Measurements from ENCODE around the gene FRMD8. TPM values are rescaled to one million over a fixed set of nuclear protein-coding genes. Genes with fewer than 3 reads are reported as not detected.

The FRMD8 gene
- total and polyA plus RNA-seq, 9 of the 15 experiments (the other 6 are each of a cell fraction or from before 2014, with no cell fraction given), result 4.5 to 54.5 (median 15.8) TPM

DNA sequence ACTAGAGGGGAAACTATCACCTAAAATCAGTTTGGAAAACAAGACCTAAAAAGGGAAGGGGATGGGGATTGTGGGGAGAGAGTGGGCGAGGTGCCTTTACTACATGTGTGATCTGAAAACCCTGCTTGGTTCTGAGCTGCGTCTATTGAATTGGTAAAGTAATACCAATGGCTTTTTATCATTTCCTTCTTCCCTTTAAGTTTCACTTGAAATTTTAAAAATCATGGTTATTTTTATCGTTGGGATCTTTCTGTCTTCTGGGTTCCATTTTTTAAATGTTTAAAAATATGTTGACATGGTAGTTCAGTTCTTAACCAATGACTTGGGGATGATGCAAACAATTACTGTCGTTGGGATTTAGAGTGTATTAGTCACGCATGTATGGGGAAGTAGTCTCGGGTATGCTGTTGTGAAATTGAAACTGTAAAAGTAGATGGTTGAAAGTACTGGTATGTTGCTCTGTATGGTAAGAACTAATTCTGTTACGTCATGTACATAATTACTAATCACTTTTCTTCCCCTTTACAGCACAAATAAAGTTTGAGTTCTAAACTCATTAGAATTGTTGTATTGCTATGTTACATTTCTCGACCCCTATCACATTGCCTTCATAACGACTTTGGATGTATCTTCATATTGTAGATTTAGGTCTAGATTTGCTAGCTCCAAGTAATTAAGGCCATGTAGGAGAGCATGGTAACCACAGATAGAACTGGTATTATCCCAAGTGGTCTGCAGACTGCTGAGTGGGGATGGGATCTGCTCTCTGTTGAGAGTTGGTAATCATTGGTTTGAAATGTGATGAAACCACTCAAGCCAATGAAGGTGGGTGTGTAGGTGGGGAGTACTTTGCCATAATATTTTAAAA lies 39.8 kb downstream of the FRMD8 start (continued):
- TF ChIP-seq ARID3B (CRISPR knock-in tag; IDR thresholded peaks at IDR 0.05; ENCODE audit: borderline replicate concordance) (no peak), ZNF586 (CRISPR knock-in tag; conservative IDR thresholded peaks at IDR 0.05) (no peak), ZKSCAN8 (CRISPR knock-in tag; IDR thresholded peaks at IDR 0.05) (no peak), HDGF (IDR thresholded peaks at IDR 0.05) (no peak; the same call in 1 of the 2 replicates), MED1 (CRISPR knock-in tag; IDR thresholded peaks at IDR 0.05; ENCODE audit: borderline replicate concordance) (no peak), ELF2 (CRISPR knock-in tag; IDR thresholded peaks at IDR 0.05) (peak; percentile 62; the same call in 1 of the 2 replicates), NR2C2 (CRISPR knock-in tag; IDR thresholded peaks at IDR 0.05) (no peak), NR2C2 (tag; IDR thresholded peaks at IDR 0.05) (no peak), GABPA (tag; conservative IDR thresholded peaks at IDR 0.05; ENCODE audit: low read depth) (no peak), STAT5B (CRISPR knock-in tag; IDR thresholded peaks at IDR 0.05) (no peak), HNRNPUL1 (IDR thresholded peaks at IDR 0.05; ENCODE audit: low read length) (no peak), TRIM28 (IDR thresholded peaks at IDR 0.05) (no peak), YY1 (IDR thresholded peaks at IDR 0.05; ENCODE audit: borderline replicate concordance in 1 of 3, control insufficient read depth in 1 of 3, extremely low read depth in 1 of 3, insufficient read depth in 3 of 3, insufficient read length in 1 of 3, insufficient replicate concordance in 2 of 3, low read depth in 1 of 3, low read length in 2 of 3) (peak in 1 of 3 experiments; percentile 43), ZNF324 (CRISPR knock-in tag; IDR thresholded peaks at IDR 0.05) (no peak), RNF219 (CRISPR knock-in tag; IDR thresholded peaks at IDR 0.05) (no peak), STAT5A (IDR thresholded peaks at IDR 0.05; ENCODE audit: borderline replicate concordance, low read length) (no peak; the same call in 1 of the 2 replicates), TBP (optimal IDR thresholded peaks at IDR 0.05; ENCODE audit: low read depth, low read length) (no peak), NFE2L1 (tag; IDR thresholded peaks at IDR 0.05; ENCODE audit: borderline replicate concordance, low read depth) (no peak), PPARD (CRISPR knock-in tag; IDR thresholded peaks at IDR 0.05) (no peak), STAG1 (CRISPR knock-in tag; IDR thresholded peaks at IDR 0.05; ENCODE audit: borderline replicate concordance) (no peak), TEAD1 (CRISPR knock-in tag; IDR thresholded peaks at IDR 0.05) (no peak), ZNF354B (CRISPR knock-in tag; IDR thresholded peaks at IDR 0.05) (no peak), ELF4 (CRISPR knock-in tag; IDR thresholded peaks at IDR 0.05) (peak; percentile 5)
- TF ChIP-seq, protein P1, sequence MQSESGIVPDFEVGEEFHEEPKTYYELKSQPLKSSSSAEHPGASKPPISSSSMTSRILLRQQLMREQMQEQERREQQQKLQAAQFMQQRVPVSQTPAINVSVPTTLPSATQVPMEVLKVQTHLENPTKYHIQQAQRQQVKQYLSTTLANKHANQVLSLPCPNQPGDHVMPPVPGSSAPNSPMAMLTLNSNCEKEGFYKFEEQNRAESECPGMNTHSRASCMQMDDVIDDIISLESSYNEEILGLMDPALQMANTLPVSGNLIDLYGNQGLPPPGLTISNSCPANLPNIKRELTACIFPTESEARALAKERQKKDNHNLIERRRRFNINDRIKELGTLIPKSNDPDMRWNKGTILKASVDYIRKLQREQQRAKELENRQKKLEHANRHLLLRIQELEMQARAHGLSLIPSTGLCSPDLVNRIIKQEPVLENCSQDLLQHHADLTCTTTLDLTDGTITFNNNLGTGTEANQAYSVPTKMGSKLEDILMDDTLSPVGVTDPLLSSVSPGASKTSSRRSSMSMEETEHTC (IDR thresholded peaks at IDR 0.05), result no peak

Data from K562 (cell line).